ENCODE results near the gene MOB3A.

DNA sequence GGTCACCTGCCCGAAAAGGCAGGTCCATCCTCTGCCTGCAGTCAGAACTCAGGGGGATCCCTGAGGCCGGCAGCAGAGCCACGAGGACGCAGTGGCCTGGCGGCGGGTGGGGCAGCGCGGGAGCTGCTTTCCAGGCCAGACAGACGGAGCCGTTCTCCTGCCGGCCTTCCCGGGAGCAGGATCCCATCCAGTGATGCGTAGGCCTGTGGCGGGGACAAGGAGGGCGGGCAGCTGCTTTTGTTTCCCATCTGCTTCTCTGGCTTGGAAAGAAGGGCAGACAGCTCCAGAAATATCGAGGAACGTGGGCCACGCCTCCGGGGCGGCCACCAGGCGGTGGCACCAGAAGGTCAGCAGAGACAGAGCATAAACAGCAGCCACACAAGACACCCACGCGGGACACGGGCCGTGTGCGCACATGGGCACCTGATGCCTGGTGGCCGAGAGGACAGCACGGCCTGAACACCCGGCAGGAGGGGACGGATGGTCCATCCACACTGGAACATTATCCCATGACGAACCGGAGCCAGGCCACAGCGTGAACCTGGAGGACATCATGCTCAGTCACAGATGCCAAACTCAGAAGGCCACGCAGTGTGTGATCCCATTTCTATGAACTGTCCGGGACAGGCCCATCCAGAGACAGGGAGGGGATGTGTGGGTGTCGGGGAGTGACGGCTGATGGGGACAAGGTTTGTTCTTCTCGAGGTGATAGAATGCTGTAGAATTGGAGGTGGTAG, 31.2 kb downstream of the MOB3A start:
- TF ChIP-seq, protein P1, sequence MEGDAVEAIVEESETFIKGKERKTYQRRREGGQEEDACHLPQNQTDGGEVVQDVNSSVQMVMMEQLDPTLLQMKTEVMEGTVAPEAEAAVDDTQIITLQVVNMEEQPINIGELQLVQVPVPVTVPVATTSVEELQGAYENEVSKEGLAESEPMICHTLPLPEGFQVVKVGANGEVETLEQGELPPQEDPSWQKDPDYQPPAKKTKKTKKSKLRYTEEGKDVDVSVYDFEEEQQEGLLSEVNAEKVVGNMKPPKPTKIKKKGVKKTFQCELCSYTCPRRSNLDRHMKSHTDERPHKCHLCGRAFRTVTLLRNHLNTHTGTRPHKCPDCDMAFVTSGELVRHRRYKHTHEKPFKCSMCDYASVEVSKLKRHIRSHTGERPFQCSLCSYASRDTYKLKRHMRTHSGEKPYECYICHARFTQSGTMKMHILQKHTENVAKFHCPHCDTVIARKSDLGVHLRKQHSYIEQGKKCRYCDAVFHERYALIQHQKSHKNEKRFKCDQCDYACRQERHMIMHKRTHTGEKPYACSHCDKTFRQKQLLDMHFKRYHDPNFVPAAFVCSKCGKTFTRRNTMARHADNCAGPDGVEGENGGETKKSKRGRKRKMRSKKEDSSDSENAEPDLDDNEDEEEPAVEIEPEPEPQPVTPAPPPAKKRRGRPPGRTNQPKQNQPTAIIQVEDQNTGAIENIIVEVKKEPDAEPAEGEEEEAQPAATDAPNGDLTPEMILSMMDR (IDR thresholded peaks at IDR 0.05; ENCODE audit: low read length) = no peak
- TF ChIP-seq EZH2 (optimal IDR thresholded peaks at IDR 0.05; ENCODE audit: low read depth, low read length) = no peak
